Glomerular endothelial cell (primary cell): ENCODE results near the gene IGF2BP2. TPM values are rescaled to one million over a fixed set of nuclear protein-coding genes. Genes with fewer than 3 reads are reported as not detected.
"Not testable (repeated sequence)": the region's sequence is repeated elsewhere in the genome, so short reads cannot be mapped to it uniquely, and the experiment has no call there.

Experiments used
- DNase-seq: peaks from one replicate; pipeline ENCODE4 v3.0.0-alpha.2; 2011; ENCODE audit warnings: low read depth, low spot score; ENCODE audit errors: extremely low read depth
- total RNA-seq: library from RNA; depleted of rRNA; stranded (reverse); fragments of >200 nt; gene quantifications from 2 replicates; pipeline ENCODE4 v1.2.3, GENCODE V29; 2015

The IGF2BP2 gene
- total RNA-seq, 1 donor from 2014 or later = 110 TPM

GRCh38 chr3:185807445-185808068 is 17.3 kb downstream of the IGF2BP2 start:
- DNase-seq = no peak

DNA sequence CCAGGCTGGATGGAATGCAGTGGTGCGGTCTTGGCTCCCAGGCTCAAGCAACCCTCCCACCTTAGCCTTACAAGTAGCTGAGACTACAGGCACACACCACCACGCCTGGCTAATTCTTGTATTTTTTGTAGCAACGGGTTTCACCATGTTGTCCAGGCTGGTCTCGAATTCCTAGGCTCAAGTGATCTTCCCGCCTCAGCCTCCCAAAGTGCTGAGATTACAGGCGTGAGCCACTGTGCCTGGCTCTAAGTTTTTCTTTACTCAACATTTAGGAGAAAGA is 26.1 kb downstream of the IGF2BP2 start:
- not testable (repeated sequence) for DNase-seq

- DNase-seq = no peak
Measured at GRCh38 chr3:185797993-185798830, 26.6 kb downstream of the IGF2BP2 start.

- DNase-seq = no peak
Measured at GRCh38 chr3:185797108-185797881, 27.5 kb downstream of the IGF2BP2 start.

- DNase-seq = no peak
Measured at GRCh38 chr3:185796431-185797107, 28.3 kb downstream of the IGF2BP2 start.

GRCh38 chr3:185793381-185793780 is 31.5 kb downstream of the IGF2BP2 start:
- DNase-seq = no peak

- no peak for DNase-seq
Measured at GRCh38 chr3:185792955-185793354, 31.9 kb downstream of the IGF2BP2 start.

DNA sequence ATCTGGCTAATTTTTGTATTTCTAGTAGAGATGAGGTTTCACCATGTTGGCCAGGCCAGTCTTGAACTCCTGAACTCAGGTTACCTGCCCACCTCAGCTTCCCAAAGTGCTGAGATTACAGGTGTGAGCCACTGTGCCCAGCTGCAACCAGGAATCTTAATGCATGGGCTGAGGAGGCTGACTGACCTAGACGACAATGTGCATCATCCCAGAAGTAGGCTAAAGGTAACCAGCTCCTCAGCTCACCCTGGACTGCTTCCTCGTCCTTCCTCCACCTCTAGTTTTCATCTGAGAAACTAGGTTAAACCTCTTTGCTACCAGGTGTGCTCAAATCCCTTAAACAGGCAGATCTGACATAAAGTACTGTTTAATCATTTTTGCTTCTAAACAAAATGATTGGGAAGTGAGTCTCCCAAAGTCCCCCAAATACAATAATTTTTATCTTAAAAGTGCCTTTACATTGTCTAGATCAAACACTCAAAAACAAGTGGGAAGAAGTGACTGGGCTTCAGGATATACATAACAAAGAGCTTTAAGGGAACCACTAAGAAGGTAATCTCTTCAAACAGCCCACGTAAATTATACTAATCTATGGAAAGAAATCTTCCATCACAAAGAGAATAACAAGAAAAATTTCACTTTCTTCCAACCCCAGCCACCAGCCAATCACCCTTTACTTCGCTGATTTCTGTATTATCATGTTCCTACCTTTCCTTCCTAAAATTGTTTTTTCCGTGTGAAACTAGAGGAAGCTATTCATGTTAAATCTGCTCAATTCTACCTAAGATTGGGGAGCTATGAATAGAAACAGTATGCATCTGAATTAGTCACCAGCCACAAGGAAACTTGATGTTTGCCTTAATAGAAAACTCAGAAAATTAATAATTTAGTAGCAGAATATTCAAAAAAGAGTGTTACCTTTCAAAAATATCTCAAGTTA is 34.7 kb downstream of the IGF2BP2 start:
- DNase-seq = no peak

GRCh38 chr3:185789134-185789533 is 35.7 kb downstream of the IGF2BP2 start:
- no peak for DNase-seq

- DNase-seq = no peak
Measured at GRCh38 chr3:185788292-185788691, 36.5 kb downstream of the IGF2BP2 start.

DNA sequence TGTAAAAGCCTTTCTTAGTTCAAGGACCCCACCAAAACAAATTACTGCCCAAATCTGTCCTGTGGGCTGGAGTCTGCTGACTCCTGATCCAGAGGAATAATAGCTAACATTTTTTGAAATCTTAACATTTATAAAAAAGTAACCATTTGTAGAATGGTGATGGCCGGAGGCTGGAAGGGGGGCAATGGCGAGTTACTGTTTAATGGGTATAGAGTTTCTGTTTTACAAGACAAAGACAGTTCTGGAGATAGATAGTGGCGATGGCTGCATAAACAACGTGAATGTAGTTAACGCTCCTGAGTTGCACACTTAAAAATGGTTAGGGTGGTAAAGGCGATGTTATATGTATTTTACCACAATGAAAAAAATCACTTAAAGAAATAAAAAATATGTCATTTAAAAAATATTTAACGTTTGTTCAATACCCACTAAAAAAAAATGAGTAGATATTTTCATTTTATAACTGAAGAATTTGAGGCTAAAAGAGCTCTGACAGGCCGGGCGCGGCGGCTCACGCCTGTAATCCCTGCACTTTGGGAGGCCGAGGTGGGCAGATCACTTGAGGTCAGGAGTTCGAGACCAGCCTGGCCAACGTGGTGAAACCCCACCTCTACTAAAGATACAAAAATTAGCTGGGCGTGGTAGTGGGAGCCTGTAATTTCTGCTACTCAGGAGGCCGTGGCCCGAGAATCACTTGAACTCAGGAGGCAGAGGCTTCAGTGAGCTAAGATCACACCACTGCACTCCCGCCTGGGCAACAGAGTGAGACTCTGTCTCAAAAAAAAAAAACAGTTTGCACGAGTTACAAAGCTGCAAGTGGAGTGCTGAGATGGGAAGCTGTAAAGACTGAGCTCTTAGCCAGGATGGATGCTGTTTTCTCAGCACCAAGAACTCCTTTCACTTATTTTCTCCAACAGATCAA is 37.6 kb downstream of the IGF2BP2 start:
- DNase-seq = no peak

GRCh38 chr3:185786258-185786657 is 38.6 kb downstream of the IGF2BP2 start:
- not testable (repeated sequence) for DNase-seq

GRCh38 chr3:185784317-185784716 is 40.5 kb downstream of the IGF2BP2 start:
- DNase-seq = no peak

DNA sequence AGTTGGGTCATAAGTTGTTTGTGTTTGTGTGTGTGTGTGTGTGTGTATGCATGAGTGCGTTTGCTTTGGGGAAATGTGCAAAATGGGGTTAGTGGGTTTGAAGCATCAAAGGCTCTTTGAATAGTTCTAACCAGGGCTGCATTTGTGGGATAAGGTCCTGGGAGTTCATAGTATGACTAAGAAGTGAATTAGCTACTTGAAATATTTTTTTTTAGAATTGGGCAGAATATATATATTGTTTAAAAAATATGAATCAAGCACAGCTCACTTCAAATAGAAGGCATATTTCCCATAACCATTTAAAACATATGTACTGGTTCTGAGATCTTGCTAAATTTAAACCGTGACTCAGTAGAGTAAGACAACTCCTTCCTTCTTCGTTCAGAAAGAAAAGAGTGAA is 43.1 kb downstream of the IGF2BP2 start:
- DNase-seq = no peak

GRCh38 chr3:185779461-185779860 is 45.4 kb downstream of the IGF2BP2 start:
- DNase-seq = no peak

- no peak for DNase-seq
Measured at GRCh38 chr3:185778821-185779220, 46.0 kb downstream of the IGF2BP2 start.

DNA sequence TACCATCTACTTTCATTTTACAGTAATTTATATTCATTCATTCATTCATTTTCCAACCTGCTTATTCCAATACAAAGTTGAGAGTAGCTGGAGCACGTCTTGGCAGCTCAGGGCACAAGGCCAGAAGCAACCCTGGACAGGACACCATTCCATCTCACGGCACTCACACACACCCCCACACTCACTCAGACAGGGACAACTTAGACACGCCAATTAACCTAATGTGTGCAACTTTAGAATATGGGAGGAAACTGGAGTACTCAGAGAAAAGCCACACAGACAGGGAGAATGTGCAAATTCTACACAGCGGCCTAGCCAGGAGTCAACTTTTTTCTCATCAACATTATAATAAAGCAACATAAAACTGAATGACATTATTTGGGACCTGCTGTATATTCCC is 46.7 kb downstream of the IGF2BP2 start:
- no peak for DNase-seq

DNA sequence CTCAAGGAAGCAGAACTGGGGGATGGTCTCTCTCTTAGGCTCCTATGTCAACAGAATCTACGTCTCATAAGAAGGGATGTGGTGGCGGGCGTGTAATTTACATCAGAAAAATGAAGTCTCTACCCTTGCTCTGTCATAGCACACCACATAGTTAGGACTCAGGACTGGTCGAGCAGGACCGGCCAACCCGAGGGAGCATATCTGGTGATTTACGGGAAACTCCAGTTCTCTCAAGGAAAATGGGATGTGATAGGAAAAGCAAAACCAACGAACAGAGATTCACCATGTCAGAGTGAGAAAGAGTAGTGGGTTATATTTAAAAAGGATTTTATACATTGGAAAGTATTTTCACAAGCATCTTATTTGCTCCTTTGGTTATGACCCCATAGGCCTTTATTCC is 54.7 kb downstream of the IGF2BP2 start:
- no peak for DNase-seq

GRCh38 chr3:185768578-185768982 is 56.3 kb downstream of the IGF2BP2 start:
- peak; percentile 67 for DNase-seq
